ENCODE measurements around the gene BTNL2.

BTNL2 gene, protein sequence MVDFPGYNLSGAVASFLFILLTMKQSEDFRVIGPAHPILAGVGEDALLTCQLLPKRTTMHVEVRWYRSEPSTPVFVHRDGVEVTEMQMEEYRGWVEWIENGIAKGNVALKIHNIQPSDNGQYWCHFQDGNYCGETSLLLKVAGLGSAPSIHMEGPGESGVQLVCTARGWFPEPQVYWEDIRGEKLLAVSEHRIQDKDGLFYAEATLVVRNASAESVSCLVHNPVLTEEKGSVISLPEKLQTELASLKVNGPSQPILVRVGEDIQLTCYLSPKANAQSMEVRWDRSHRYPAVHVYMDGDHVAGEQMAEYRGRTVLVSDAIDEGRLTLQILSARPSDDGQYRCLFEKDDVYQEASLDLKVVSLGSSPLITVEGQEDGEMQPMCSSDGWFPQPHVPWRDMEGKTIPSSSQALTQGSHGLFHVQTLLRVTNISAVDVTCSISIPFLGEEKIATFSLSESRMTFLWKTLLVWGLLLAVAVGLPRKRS

DNA sequence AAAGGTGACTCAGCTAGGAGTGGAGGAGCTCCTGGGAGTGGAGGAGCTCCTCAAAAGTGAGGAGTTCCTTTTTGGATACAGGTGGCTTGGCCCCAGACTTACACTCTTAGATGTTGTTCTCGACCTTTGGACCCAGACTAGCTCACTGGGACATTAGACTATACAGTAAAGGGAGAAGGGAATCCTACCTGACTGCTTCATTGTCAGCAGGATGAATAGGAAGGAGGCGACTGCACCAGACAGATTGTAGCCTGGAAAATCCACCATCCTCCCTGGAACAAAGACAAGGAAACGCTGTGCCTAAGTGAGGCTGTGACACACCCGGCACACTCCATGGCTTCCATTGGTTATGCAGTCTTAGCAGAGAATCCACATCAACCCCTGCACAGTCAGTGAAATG lies at the start of gene BTNL2:
TSS of gene BTNL2 (minus strand) at position 325 of the 400 bp plus-strand sequence. CDS start at position 267, 58 bp downstream.
- Histone ChIP-seq H3K27ac (no peak within 1 kb of the TSS), H3K4me1 (no peaks in the 10 kb centered on the region), H3K9me3 (no peaks in the 10 kb centered on the region), H3K27me3 (peaks cover 0 to 39% of the 10 kb centered on the region in 2 donors), H3K4me3 (no peak within 1 kb of the TSS), H3K36me3 (no peaks in the 10 kb centered on the region)
- TF ChIP-seq, protein P1, sequence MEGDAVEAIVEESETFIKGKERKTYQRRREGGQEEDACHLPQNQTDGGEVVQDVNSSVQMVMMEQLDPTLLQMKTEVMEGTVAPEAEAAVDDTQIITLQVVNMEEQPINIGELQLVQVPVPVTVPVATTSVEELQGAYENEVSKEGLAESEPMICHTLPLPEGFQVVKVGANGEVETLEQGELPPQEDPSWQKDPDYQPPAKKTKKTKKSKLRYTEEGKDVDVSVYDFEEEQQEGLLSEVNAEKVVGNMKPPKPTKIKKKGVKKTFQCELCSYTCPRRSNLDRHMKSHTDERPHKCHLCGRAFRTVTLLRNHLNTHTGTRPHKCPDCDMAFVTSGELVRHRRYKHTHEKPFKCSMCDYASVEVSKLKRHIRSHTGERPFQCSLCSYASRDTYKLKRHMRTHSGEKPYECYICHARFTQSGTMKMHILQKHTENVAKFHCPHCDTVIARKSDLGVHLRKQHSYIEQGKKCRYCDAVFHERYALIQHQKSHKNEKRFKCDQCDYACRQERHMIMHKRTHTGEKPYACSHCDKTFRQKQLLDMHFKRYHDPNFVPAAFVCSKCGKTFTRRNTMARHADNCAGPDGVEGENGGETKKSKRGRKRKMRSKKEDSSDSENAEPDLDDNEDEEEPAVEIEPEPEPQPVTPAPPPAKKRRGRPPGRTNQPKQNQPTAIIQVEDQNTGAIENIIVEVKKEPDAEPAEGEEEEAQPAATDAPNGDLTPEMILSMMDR (IDR thresholded peaks at IDR 0.05) = no peak
- no peak for DNase-seq
- intact Hi-C loops (cut with DNase I; ENCODE audit: low total_unique reads) = loop anchor here (5.0 kb wide), 1 partner anchor 390 kb away; no protein-coding TSS in a partner anchor

DNA sequence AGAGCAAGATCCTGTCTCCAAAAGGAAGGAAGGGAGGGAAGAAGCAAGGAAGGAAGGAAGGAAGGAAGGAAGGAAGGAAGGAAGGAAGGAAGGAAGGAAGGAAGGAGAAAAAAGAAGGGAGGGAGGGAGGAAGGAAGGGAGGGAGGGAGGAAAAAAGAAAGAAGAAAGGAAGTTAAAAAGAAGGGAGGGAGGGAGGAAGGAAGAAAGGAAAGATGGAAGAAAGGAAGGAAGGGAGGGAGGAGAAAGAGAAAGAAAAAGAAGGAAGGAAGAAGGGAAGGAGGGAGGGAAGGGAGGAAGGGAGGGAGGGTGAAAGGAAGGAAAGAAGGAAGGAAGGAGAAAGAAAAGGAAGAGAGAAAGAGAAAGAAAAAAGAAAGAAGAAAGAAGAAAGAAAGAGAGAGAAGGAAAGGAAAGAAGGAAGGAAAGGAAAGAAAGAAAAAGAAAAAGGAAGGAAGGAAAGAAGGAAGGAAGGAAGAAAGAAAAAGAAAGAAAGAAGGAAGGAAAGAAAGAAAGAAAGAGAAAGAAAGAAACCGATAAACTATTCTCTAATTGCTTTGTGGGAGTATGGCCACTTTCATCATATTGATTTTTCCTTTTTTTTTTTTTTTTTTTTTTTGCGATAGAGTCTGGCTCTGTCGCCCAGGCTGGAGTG lies 42.2 kb upstream of the BTNL2 start:
- TF ChIP-seq, protein P1 (IDR thresholded peaks at IDR 0.05) = no peak
- intact Hi-C loops (cut with DNase I; ENCODE audit: low total_unique reads) = no loop called here
- H3K36me3 ChIP-seq = no peaks in the 10 kb centered on the region
- DNase-seq = no peak
- H3K9me3 ChIP-seq = no peaks in the 10 kb centered on the region
- H3K27ac ChIP-seq = no peak overlapping the region
- peaks cover 0 to 3% of the 10 kb centered on the region in 2 donors for H3K27me3 ChIP-seq
- H3K4me1 ChIP-seq = no peaks in the 10 kb centered on the region
- no peak overlapping the region for H3K4me3 ChIP-seq

DNA sequence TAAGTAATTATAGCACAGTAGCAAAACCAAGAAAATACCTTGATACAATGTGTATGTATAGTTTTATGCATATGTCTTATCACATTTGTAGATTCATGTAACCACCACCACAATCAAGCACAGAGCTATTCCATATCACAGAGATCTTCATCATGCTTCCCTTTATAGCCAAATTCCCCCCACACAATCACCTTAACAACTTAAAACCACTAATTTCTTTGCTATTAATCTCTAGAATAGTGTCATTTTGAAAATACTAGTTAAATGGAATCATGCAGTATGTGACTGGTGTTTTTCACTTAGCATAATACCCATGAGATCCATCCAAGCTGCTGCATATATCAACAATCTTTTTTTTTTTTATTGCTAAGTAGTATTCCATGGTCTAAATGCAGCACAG lies 41.0 kb upstream of the BTNL2 start:
- Histone ChIP-seq H3K9me3 (no peaks in the 10 kb centered on the region), H3K36me3 (no peaks in the 10 kb centered on the region), H3K27ac (no peak overlapping the region), H3K4me1 (no peaks in the 10 kb centered on the region), H3K27me3 (peaks cover 0 to 8% of the 10 kb centered on the region in 2 donors), H3K4me3 (no peak overlapping the region)
- TF ChIP-seq, protein P1 (IDR thresholded peaks at IDR 0.05) = no peak
- intact Hi-C loops (cut with DNase I; ENCODE audit: low total_unique reads) = no loop called here
- DNase-seq = no peak

DNA sequence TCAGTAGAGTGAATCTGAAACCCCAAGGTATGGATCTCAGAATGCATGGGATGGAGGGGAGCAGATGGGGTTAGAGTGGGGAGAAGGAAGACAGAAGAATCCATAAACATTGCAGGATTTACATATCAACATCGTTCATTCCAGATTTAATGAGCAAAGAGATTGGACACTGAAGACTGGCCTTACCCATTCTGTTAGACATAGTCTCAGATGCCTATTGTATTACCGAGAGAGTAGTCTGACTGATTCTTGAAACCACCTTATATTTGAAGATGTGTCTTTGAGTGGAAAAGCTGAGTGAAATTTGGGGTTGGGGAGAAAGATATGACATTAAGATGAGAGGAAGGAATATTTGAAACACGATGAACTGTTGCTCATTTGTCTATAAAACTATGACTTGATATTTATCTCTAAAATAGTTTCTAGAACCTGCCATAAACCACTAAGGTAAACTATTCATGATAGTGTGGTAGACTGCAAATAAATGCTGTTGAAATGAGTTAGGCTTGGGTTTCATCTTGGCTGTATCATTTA lies 38.4 kb upstream of the BTNL2 start:
- Histone ChIP-seq H3K36me3 (no peaks in the 10 kb centered on the region), H3K4me3 (no peak overlapping the region), H3K4me1 (no peaks in the 10 kb centered on the region), H3K27ac (no peak overlapping the region), H3K27me3 (peaks cover 0 to 8% of the 10 kb centered on the region in 2 donors), H3K9me3 (no peaks in the 10 kb centered on the region)
- intact Hi-C loops (cut with DNase I; ENCODE audit: low total_unique reads) = no loop called here
- TF ChIP-seq, protein P1 (IDR thresholded peaks at IDR 0.05) = no peak
- DNase-seq = no peak

DNA sequence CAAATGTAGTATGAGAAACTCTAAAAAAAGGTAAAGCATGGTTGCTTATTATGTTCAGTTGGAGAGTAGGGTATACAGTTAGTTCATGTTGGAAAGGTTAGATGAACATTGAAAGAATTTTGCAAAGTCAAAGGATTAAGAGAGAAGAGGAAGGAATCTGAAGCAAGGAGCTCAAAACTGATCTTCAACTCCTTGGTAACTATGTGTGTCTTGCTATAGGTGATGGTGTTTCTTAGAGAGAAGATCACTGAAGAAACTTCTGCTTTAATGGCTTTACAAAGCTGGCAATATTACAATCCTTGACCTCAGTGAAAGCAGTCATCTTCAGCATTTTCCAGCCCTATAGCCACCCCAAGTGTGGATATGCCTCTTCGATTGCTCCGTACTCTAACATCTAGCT lies 37.5 kb upstream of the BTNL2 start:
- Histone ChIP-seq H3K9me3 (no peaks in the 10 kb centered on the region), H3K27me3 (peaks cover 0 to 8% of the 10 kb centered on the region in 2 donors), H3K27ac (no peak overlapping the region), H3K4me3 (no peak overlapping the region), H3K4me1 (no peaks in the 10 kb centered on the region), H3K36me3 (no peaks in the 10 kb centered on the region)
- DNase-seq = no peak
- TF ChIP-seq, protein P1 (IDR thresholded peaks at IDR 0.05) = no peak
- intact Hi-C loops (cut with DNase I; ENCODE audit: low total_unique reads) = no loop called here

All from tibial artery (tissue), 4 donors.